Ureter (tissue), 1 donor: ENCODE data around the gene GABRB1. TPM values are rescaled to one million over a fixed set of nuclear protein-coding genes. Genes with fewer than 3 reads are reported as not detected.

ENCODE experiments used
- DNase-seq: peaks from one replicate; pipeline ENCODE4 v3.0.0-alpha.2; 2020; ENCODE audit warnings: low spot score
- total RNA-seq: library from RNA; stranded (reverse); gene quantifications from one replicate; pipeline ENCODE4 v1.2.4, GENCODE V29; 2023
- donor health status: DM: yes; HTN: yes; CAD: no.

The GABRB1 gene
- total RNA-seq, 1 donor from 2014 or later, result not detected

DNA sequence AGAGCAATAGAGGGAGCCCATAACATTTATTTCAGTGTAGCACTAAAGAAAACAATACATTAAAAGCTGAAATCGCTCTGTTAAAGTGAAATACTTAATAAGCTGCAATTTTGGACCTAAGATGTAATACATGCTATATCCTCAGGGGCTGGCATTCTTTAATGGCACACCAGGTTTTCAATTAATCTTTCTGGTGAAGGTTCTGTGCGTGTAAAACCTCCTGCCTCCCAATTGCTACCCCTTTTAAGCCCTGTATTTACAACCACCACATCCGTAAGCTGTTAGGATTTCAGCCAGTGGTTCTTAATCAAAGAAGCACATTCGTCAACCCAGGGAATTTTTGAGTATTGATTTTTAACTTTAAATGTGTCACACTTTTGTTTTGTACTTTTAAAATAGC is 439.7 kb downstream of the GABRB1 start:
- DNase-seq, result no peak

DNA sequence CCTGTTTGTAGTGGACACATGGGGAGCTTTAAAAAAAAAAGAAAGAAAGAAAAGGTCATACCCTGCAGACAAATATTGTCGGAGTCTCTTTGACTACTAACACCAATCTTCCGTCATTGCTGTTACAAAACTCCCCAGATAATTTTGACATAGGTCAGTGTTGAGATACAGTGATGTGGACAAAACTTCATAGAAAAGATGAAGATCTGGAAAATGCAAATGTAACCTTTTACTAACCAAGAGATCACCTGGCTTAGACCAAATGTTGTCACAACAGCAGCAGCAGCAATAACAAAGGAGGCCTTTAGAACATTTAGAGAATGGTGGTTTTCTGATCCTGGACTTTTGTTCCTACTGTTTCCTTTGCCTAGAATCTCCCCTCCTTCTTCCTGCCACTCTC is 440.2 kb downstream of the GABRB1 start:
- no peak for DNase-seq

DNA sequence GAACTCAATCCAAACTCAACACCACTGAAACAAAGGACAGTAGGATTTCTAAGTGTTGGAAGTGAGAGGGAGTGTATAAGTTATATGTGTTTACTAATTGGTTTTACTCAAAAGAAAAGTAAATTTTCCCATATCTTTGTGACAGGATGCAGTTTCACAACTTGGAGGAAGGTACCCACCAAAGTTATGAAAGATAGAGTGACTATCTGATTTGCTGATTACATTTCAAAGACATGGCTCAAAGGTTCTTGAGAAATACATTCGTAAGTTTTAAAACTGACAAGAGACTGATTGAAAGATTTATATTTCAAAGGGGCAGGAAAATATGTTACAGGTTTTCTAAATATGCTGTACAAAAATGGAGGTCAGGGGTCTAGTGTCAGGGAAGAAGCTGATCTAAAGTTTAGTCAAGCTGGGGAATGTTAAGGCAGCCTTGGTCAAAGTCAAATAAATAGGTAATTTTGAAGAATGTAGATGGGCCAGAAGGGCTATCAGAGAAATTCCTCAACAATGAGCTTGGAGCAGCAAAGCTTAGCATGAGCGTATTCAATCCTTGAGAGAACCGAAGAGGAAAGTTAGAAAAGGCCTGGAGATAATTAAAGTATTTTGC is 441.9 kb downstream of the GABRB1 start:
- no peak for DNase-seq

DNA sequence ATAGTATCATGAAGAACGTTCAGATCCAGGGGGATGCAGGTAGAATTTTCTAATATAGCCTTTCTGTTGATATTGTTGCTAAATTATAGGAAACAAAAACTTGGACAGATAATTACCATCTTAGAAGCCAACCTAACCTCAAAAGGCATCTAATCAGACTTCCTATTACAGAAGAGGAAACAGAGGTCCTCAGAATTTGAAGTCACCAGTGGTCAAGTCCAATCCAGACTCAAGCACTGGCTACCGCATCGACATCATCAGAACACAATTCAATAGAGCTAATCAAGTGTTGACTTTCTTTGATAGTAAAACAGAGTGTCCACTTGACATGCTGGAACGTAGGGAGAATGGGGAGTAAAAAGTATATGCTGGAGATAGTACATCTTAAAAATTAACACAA is 443.4 kb downstream of the GABRB1 start:
- no peak for DNase-seq

DNA sequence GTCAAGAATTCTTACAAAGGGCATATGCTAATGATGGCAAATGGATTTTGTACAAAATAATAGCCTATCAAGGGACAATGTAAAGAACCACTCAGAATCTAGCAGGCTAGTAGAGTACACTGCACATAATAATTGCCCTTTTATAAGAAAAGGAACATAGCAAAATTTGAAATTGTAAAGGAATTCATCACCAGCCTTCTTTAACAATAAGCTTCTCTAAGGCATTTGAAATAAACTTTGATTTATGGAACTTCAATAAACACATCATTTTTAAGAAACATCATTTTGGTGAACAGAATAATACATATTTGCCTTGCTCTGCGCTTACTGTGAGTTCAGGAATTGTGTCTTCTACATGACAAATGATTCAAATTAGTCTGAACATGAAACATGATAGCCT is 444.0 kb downstream of the GABRB1 start:
- no peak for DNase-seq

Other genes with a start within 250 kb of the GABRB1 start
- gene COX7B2, start 122.3 kb upstream of the GABRB1 start, total RNA-seq, result not detected
- not detected for gene GABRA4, start 38.0 kb upstream of the GABRB1 start, total RNA-seq